Thyroid gland (tissue), 4 donors: ENCODE data around the gene IL1F10.

Experiments
- CTCF ChIP-seq, 6 experiments: fragments of 200-600 bp in 3 of 6; fragments of 450-650 bp in 3 of 6; sonication (generic) in 3 of 6; IDR thresholded peaks; one replicate each; pipeline ENCODE4 v1.5.1; 2016 to 2019; ENCODE audit warnings: antibody characterized with exemption in 6 of 6, mild to moderate bottlenecking in 2 of 6, inconsistent platforms in 1 of 6, moderate library complexity in 1 of 6
- POLR2A ChIP-seq, 2 donors: fragments of 450-650 bp; IDR thresholded peaks; one replicate each; pipeline ENCODE4 v1.6.1; 2017; ENCODE audit warnings: antibody characterized with exemption in 2 of 2, mild to moderate bottlenecking in 2 of 2, moderate library complexity in 1 of 2

GRCh38 chr2:113089916-113090315 lies 22.1 kb downstream of the IL1F10 start:
- TF ChIP-seq CTCF (IDR thresholded peaks at IDR 0.05) (no peak), POLR2A (IDR thresholded peaks at IDR 0.05) (no peak)
